Measurements from ENCODE around the gene WASF2.

The WASF2 gene

GRCh38 chr1:27446496-27447020, 43.4 kb downstream of the WASF2 start:
- 0 out of 2 replicates have a peak, but pooled peaks cover 5% of the 10 kb centered on the region for H3F3A ChIP-seq (ENCODE audit: insufficient read depth, low read length)
- H3K79me2 ChIP-seq (ENCODE audit: insufficient read depth, low read length) = peaks cover 53% of the 10 kb centered on the region
- no peaks in the 10 kb centered on the region for H4K20me1 ChIP-seq (ENCODE audit: insufficient read depth, low read length)
- H3K27ac ChIP-seq (ENCODE audit: low read depth, low read length, poor library complexity, severe bottlenecking) = peak overlapping the region; percentile 30
- no peak overlapping the region for H3K4me3 ChIP-seq (ENCODE audit: low read depth, low read length, poor library complexity, severe bottlenecking)
- peaks cover 39% of the 10 kb centered on the region for H3K36me3 ChIP-seq (ENCODE audit: insufficient read depth, low read length)
- no peak overlapping the region for H3K4me2 ChIP-seq (ENCODE audit: low read length)
- no peaks in the 10 kb centered on the region for H3K9me2 ChIP-seq (ENCODE audit: low read depth, low read length)
- peaks cover 67% of the 10 kb centered on the region for H3K4me1 ChIP-seq (ENCODE audit: insufficient read depth, low read length, severe bottlenecking)
- TF ChIP-seq EZH2 (IDR thresholded peaks at IDR 0.05; ENCODE audit: borderline replicate concordance, low read length) = no peak
- TF ChIP-seq CTCF (IDR thresholded peaks at IDR 0.05; ENCODE audit: low read length) = no peak
- no peaks in the 10 kb centered on the region for H3K9me3 ChIP-seq (ENCODE audit: low read length)
- H2AFZ ChIP-seq (ENCODE audit: low read length) = no peak overlapping the region
- no peak overlapping the region for H3K9ac ChIP-seq (ENCODE audit: low read length)
- no peaks in the 10 kb centered on the region for H3K27me3 ChIP-seq (ENCODE audit: insufficient read depth, low read length)

- H4K20me1 ChIP-seq (ENCODE audit: insufficient read depth, low read length) = no peaks in the 10 kb centered on the region
- no peak overlapping the region for H2AFZ ChIP-seq (ENCODE audit: low read length)
- H3K4me3 ChIP-seq (ENCODE audit: low read depth, low read length, poor library complexity, severe bottlenecking) = no peak overlapping the region
- H3K9me3 ChIP-seq (ENCODE audit: low read length) = no peaks in the 10 kb centered on the region
- peaks cover 62% of the 10 kb centered on the region for H3K4me1 ChIP-seq (ENCODE audit: insufficient read depth, low read length, severe bottlenecking)
- peak overlapping the region; percentile 32 for H3K4me2 ChIP-seq (ENCODE audit: low read length)
- 0 out of 2 replicates have a peak, but pooled peaks cover 5% of the 10 kb centered on the region for H3F3A ChIP-seq (ENCODE audit: insufficient read depth, low read length)
- H3K79me2 ChIP-seq (ENCODE audit: insufficient read depth, low read length) = peaks cover 46% of the 10 kb centered on the region
- TF ChIP-seq CTCF (IDR thresholded peaks at IDR 0.05; ENCODE audit: low read length) (no peak), EZH2 (IDR thresholded peaks at IDR 0.05; ENCODE audit: borderline replicate concordance, low read length) (no peak)
- peak overlapping the region; percentile 49 for H3K27ac ChIP-seq (ENCODE audit: low read depth, low read length, poor library complexity, severe bottlenecking)
- H3K9me2 ChIP-seq (ENCODE audit: low read depth, low read length) = no peaks in the 10 kb centered on the region
- H3K36me3 ChIP-seq (ENCODE audit: insufficient read depth, low read length) = peaks cover 42% of the 10 kb centered on the region
- H3K27me3 ChIP-seq (ENCODE audit: insufficient read depth, low read length) = no peaks in the 10 kb centered on the region
- peak overlapping the region; percentile 23 for H3K9ac ChIP-seq (ENCODE audit: low read length)
Observed at GRCh38 chr1:27445177-27445936, 44.6 kb downstream of the WASF2 start.

GRCh38 chr1:27444632-27445031, 45.3 kb downstream of the WASF2 start:
- Histone ChIP-seq H3K36me3 (ENCODE audit: insufficient read depth, low read length) (peaks cover 44% of the 10 kb centered on the region), H3K27ac (ENCODE audit: low read depth, low read length, poor library complexity, severe bottlenecking) (peak overlapping the region; percentile 49)

More at GRCh38 chr1:27444632-27445031, 45.3 kb downstream of the WASF2 start:
- Histone ChIP-seq H3F3A (ENCODE audit: insufficient read depth, low read length) (0 out of 2 replicates have a peak, but pooled peaks cover 5% of the 10 kb centered on the region), H3K4me2 (ENCODE audit: low read length) (no peak overlapping the region; the same call in 1 of the 2 replicates), H3K9ac (ENCODE audit: low read length) (no peak overlapping the region; the same call in 1 of the 2 replicates), H3K4me1 (ENCODE audit: insufficient read depth, low read length, severe bottlenecking) (peaks cover 70% of the 10 kb centered on the region), H4K20me1 (ENCODE audit: insufficient read depth, low read length) (no peaks in the 10 kb centered on the region), H3K4me3 (ENCODE audit: low read depth, low read length, poor library complexity, severe bottlenecking) (no peak overlapping the region), H3K79me2 (ENCODE audit: insufficient read depth, low read length) (peaks cover 45% of the 10 kb centered on the region), H3K9me3 (ENCODE audit: low read length) (no peaks in the 10 kb centered on the region), H3K9me2 (ENCODE audit: low read depth, low read length) (no peaks in the 10 kb centered on the region), H3K27me3 (ENCODE audit: insufficient read depth, low read length) (no peaks in the 10 kb centered on the region), H2AFZ (ENCODE audit: low read length) (no peak overlapping the region)
- no peak for TF ChIP-seq CTCF (IDR thresholded peaks at IDR 0.05; ENCODE audit: low read length)
- TF ChIP-seq EZH2 (IDR thresholded peaks at IDR 0.05; ENCODE audit: borderline replicate concordance, low read length) = no peak

Measured in OCI-LY1 (cell line).